Ureter (tissue), 1 donor: Measurements from ENCODE around the gene RHOT2. TPM values are rescaled to one million over a fixed set of nuclear protein-coding genes. Genes with fewer than 3 reads are reported as not detected.

Experiments used
- DNase-seq: peaks from one replicate; pipeline ENCODE4 v3.0.0-alpha.2; 2020; ENCODE audit warnings: low spot score
- total RNA-seq: library from RNA; stranded (reverse); gene quantifications from one replicate; pipeline ENCODE4 v1.2.4, GENCODE V29; 2023
- donor health status: DM: yes; HTN: yes; CAD: no.

The RHOT2 gene
- total RNA-seq, 1 donor from 2014 or later: 129 TPM

GRCh38 chr16:669666-670065, 1.7 kb downstream of the RHOT2 start:
- no peak for DNase-seq

GRCh38 chr16:670485-671352, 2.8 kb downstream of the RHOT2 start:
- DNase-seq: no peak

GRCh38 chr16:671353-672131, 3.6 kb downstream of the RHOT2 start:
- no peak for DNase-seq

- no peak for DNase-seq
Observed at GRCh38 chr16:672371-672770, 4.4 kb downstream of the RHOT2 start.

GRCh38 chr16:672851-673250, 4.9 kb downstream of the RHOT2 start:
- DNase-seq: no peak

- no peak for DNase-seq
Observed at GRCh38 chr16:673399-673991, 5.6 kb downstream of the RHOT2 start.

GRCh38 chr16:674214-674881, 6.4 kb downstream of the RHOT2 start:
- DNase-seq: no peak

- no peak for DNase-seq
Observed at GRCh38 chr16:674968-675883, 7.3 kb downstream of the RHOT2 start, which contains the start of gene RHBDL1. TSS of gene RHBDL1 (plus strand) at chr16:675671. CDS start at chr16:675791, 120 bp downstream.

GRCh38 chr16:675884-676564, 8.1 kb downstream of the RHOT2 start:
- DNase-seq: no peak

GRCh38 chr16:676565-676902, 8.6 kb downstream of the RHOT2 start:
- DNase-seq: no peak

GRCh38 chr16:676913-677312, 9.0 kb downstream of the RHOT2 start:
- DNase-seq: peak; percentile 92

- DNase-seq: no peak
Observed at GRCh38 chr16:677316-678190, 9.6 kb downstream of the RHOT2 start.

GRCh38 chr16:678209-678857, 10.4 kb downstream of the RHOT2 start:
- DNase-seq: no peak

GRCh38 chr16:678858-679813, 11.2 kb downstream of the RHOT2 start:
- DNase-seq: peak; percentile 77

- peak; percentile 92 for DNase-seq
Observed at GRCh38 chr16:679814-680624, 12.1 kb downstream of the RHOT2 start, which contains the start of gene STUB1. TSS of gene STUB1 (plus strand) at chr16:680410. CDS start at chr16:680526, 116 bp downstream.

GRCh38 chr16:680625-680945, 12.7 kb downstream of the RHOT2 start:
- DNase-seq: no peak
